ENCODE results near the gene ZFHX3.
A peak's percentile ranks its signal among the peaks of the same experiment; 100 is the strongest.
"Not testable (repeated sequence)": the region's sequence is repeated elsewhere in the genome, so short reads cannot be mapped to it uniquely, and the experiment has no call there.

ZFHX3 gene

GRCh38 chr16:72996291-72997062 lies 51.5 kb downstream of the ZFHX3 start:
- no peak for DNase-seq

- DNase-seq = not testable (repeated sequence)
Observed at GRCh38 chr16:72995882-72996270, 52.1 kb downstream of the ZFHX3 start.

DNA sequence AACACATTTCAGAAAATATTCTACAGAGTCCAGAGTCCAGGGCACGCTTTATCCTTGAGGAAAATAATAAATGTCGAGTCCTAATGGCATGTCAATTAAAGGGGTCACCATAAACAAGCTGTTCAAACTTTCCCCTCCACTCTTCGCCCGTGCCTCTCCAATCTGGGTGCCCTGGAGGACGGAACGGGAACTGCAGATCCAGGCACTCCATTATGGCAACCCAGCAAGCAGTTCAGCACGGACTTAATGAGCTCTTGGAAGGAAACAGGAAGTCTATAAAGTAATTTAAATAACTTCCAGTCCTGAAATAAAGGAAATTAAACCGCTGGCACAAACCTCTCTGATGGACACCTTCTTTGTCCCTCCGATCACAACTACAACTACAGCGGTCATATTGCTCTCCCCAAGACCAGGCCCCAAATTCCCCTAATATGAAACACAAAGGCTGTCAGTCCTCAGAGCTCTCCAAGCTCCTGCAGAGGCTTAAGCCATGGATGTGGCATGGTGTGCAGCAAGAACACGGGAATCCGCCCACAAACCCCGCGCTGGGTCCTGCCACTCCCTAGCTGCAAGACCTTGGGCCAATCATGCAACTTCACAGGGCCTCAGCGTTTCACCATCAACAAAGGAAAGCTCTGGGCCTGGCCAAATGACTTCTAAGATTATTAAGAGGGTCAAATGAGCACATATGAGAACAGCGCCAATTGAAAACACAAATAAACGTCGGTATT lies 52.6 kb downstream of the ZFHX3 start:
- DNase-seq = no peak

GRCh38 chr16:72992142-72992601 lies 55.8 kb downstream of the ZFHX3 start:
- DNase-seq = peak; percentile 49

- no peak for DNase-seq
Observed at GRCh38 chr16:72991644-72992043, 56.3 kb downstream of the ZFHX3 start.

DNA sequence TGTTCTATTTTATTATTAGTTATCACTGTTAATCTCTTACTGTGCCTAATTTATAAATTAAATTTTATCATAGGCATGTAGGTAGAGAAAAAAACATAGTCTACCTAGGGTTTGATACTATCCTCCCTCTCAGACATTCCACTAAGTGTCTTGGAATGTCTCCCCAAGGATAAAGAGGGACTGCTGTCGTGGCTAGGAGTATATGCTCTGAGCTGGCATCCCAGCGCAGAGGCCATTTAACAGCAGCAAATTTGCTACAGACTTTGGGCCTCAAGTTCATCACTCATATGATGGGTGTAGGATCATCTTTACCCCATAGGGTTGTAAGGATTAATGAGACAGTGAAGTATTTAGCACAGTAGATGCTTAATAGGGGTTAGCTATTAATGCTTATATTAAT lies 56.7 kb downstream of the ZFHX3 start:
- DNase-seq = no peak

GRCh38 chr16:72990571-72990970 lies 57.4 kb downstream of the ZFHX3 start:
- no peak for DNase-seq

GRCh38 chr16:72989579-72990551 lies 58.1 kb downstream of the ZFHX3 start:
- DNase-seq = no peak

DNA sequence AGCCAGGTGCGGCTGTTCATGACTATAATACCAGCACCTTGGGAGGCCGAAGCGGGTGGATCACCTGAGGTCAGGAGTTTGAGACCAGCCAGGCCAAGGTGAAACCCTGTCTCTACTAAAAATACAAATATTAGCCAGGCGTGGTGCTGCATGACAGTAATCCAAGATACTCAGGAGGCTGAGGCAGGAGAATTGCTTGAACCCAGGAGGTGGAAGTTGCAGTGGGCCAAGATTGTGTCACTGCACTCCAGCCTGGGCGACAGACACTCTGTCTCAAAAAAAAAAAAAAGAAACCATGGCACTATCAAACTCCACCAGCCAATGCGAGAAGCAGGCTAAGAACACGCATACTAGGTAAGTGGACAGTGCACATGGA lies 58.7 kb downstream of the ZFHX3 start:
- DNase-seq = not testable (repeated sequence)

GRCh38 chr16:72988569-72988968 lies 59.4 kb downstream of the ZFHX3 start:
- no peak for DNase-seq

DNA sequence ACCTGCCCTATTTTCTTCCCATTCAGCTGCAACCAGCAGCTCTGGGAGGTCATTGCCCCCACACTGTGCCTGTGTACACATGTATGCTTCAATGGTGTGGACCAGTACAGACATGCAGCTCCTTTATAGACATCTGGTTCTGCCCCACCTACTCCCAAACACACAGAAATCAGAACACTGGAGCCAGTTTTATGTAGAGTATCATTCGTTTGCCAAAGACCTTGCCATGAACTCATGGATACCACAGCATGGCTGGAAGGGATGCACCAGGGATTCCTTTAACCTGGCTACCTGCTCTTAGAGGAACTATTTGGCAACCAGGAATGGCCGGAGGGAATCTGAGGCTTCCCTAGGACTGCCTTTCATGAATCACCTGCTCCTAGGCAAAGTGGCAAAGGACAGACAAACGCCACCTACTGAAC lies 60.4 kb downstream of the ZFHX3 start:
- no peak for DNase-seq

- DNase-seq = no peak
Observed at GRCh38 chr16:72985995-72986394, 61.9 kb downstream of the ZFHX3 start.

GRCh38 chr16:72985148-72985941 lies 62.6 kb downstream of the ZFHX3 start:
- DNase-seq = no peak

- DNase-seq = no peak
Observed at GRCh38 chr16:72983728-72984350, 64.1 kb downstream of the ZFHX3 start.

GRCh38 chr16:72983241-72983640 lies 64.7 kb downstream of the ZFHX3 start:
- no peak for DNase-seq

DNA sequence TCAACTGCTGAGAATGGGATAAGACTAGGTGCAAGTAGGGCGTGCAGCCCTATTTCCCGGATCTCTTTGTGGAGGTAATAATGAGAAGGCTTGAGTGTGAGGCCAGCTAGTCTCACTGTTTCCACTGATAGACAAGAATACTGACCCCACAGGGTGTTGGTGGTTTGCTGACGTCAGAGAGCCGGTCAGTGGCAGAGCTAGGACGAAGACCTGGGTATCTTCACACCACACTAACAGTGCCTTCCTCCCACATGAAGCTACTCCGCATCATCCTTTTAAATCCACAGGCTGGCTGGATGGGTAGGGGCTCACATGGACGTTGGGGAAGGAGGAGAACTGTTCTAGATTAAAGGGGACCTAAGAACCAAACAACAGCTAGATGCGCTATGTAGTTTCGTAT lies 68.0 kb downstream of the ZFHX3 start:
- no peak for DNase-seq

GRCh38 chr16:72978212-72978611 lies 69.7 kb downstream of the ZFHX3 start:
- no peak for DNase-seq

DNA sequence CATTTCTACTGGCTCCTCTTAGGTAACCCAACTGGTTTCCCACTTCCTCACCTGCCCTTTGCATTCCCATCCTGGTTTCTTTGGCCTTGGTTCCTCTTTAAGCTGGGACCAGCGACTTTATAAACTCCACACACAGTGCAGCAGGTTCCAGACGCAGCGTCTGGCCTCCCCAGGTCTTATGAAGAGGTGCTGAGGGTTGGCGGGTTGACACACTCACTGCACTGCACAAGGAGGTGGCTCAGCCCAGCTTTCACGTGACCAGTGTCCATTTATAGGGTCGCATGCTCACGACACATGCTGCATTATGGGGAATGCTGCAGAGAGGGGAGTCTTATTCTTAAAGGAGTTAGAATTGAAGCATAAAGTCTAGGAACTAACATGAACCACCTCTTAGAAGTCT lies 70.8 kb downstream of the ZFHX3 start:
- DNase-seq = no peak

GRCh38 chr16:72976438-72977064 lies 71.4 kb downstream of the ZFHX3 start:
- DNase-seq = no peak

DNA sequence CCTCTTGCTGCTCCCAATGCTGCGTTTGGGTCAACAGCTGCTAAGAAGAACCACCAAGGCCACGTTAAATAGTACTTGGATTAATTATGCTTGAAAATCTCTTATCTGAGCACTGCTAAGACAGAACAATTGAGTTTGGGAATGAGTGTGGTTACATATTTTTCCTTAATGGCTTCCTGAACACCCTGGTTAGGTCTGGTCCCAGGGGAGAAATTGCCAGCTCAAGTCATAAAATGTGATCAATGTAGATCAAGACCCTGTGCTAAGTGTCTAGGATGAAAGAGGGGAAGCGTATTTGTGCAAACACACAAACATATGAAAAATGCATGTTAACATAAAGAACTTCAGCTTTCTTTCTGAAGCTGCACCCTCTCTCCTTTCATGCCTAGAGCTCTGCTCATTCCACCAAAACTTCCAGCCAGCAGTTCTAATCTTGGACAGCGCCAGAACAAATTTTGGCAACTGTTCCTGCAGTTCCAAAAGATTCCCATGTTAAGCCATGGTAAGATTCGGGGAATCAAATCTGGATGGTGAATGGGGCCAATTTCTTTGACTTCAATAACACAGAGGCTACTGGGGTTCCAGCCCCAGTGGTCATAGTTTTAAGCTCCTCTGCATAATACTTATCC lies 72.0 kb downstream of the ZFHX3 start:
- no peak for DNase-seq
